ENCODE measurements around the gene OR52W1. TPM values are rescaled to one million over a fixed set of nuclear protein-coding genes. Genes with fewer than 3 reads are reported as not detected.

The OR52W1 gene
- total RNA-seq, 1 experiment from 2014 or later = not detected

DNA sequence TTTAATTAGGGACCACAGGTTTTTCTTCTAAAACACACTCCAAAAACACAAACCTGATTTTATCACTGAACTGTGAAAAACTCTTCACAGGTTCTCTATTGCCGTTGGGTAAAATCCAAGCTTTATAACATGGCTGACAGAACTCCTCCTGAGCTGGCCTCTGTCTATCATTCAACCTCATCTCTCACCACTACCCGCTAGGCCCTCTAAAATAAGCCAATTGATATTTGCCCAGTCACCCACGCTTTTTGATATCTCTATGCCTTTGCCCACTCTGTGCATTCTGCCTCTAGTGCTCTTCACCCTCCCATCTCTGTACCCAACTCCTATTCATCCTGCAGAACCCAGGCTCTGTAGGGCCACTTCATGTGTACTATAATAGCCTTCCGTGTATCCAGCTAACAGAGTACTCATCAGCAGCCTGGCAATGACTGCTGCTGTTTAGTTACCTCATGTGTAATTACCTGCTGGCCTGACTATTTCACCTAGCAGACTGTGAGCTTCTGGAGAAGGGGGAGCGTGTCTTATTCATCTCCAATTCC, 38.8 kb downstream of the OR52W1 start:
- H3K4me1 ChIP-seq (ENCODE audit: insufficient read depth, low read length, poor library complexity, severe bottlenecking) = no peaks in the 10 kb centered on the region
- no peaks in the 10 kb centered on the region for H3K27me3 ChIP-seq (replicated peaks; ENCODE audit: insufficient read depth, low read depth, low read length, poor library complexity)
- no peak overlapping the region for H3K27ac ChIP-seq (ENCODE audit: low read depth, low read length, poor library complexity, severe bottlenecking)
- no peak for TF ChIP-seq EZH2 (IDR thresholded peaks at IDR 0.05; ENCODE audit: borderline replicate concordance, low read depth, low read length, poor library complexity, severe bottlenecking)
- TF ChIP-seq, protein P1, sequence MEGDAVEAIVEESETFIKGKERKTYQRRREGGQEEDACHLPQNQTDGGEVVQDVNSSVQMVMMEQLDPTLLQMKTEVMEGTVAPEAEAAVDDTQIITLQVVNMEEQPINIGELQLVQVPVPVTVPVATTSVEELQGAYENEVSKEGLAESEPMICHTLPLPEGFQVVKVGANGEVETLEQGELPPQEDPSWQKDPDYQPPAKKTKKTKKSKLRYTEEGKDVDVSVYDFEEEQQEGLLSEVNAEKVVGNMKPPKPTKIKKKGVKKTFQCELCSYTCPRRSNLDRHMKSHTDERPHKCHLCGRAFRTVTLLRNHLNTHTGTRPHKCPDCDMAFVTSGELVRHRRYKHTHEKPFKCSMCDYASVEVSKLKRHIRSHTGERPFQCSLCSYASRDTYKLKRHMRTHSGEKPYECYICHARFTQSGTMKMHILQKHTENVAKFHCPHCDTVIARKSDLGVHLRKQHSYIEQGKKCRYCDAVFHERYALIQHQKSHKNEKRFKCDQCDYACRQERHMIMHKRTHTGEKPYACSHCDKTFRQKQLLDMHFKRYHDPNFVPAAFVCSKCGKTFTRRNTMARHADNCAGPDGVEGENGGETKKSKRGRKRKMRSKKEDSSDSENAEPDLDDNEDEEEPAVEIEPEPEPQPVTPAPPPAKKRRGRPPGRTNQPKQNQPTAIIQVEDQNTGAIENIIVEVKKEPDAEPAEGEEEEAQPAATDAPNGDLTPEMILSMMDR (conservative IDR thresholded peaks at IDR 0.05; ENCODE audit: low read depth, low read length) = no peak
- H3K9me3 ChIP-seq (ENCODE audit: low read depth, low read length, poor library complexity, severe bottlenecking) = no peaks in the 10 kb centered on the region
- no TSS peak for BruUV-seq (replicated peaks)
- DNase-seq (ENCODE audit: low spot score) = no peak
- no peaks in the 10 kb centered on the region for H3K36me3 ChIP-seq (ENCODE audit: insufficient read depth, low read length, poor library complexity, severe bottlenecking)
- ChIA-PET POLR2A (ENCODE audit: low non-redundant PET) (no interaction called here), CTCF (no interaction called here)
- no peak overlapping the region for H3K4me3 ChIP-seq (ENCODE audit: low read depth, low read length, poor library complexity, severe bottlenecking)
- intact Hi-C loops (cut with micrococcal nuclease; ENCODE audit: unreplicated experiment) = loop anchor here (10.0 kb wide), 1 partner anchor 227 kb away; no protein-coding TSS in a partner anchor

DNA sequence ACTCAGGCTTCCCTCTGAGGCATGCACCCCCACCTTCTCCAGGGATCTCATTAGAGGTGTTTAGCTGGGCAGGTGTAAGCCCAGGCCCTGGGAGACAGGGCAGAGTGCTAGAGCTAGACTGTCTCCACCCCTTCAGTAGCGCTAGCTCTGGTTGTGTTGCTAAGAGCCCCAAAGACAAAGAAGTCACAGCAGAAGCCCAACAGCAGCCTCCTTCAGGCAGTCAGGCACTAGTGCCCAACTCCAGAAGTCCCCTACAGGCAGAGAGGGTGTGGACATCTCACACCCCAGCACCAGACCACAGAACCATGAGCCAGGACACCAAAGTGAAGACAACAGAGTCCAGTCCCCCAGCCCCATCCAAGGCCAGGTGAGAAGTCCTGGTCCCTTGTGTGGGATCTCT, 39.9 kb downstream of the OR52W1 start, which contains the start of gene CNGA4:
TSS of gene CNGA4 (plus strand) at position 188 of the 400 bp plus-strand sequence. CDS start at position 306, 118 bp downstream.
- Histone ChIP-seq H3K27ac (ENCODE audit: low read depth, low read length, poor library complexity, severe bottlenecking) (no peak within 1 kb of the TSS), H3K9me3 (ENCODE audit: low read depth, low read length, poor library complexity, severe bottlenecking) (no peaks in the 10 kb centered on the region), H3K27me3 (replicated peaks; ENCODE audit: insufficient read depth, low read depth, low read length, poor library complexity) (no peaks in the 10 kb centered on the region), H3K36me3 (ENCODE audit: insufficient read depth, low read length, poor library complexity, severe bottlenecking) (no peaks in the 10 kb centered on the region), H3K4me3 (ENCODE audit: low read depth, low read length, poor library complexity, severe bottlenecking) (no peak within 1 kb of the TSS), H3K4me1 (ENCODE audit: insufficient read depth, low read length, poor library complexity, severe bottlenecking) (no peaks in the 10 kb centered on the region)
- intact Hi-C loops (cut with micrococcal nuclease; ENCODE audit: unreplicated experiment) = loop anchor here (10.0 kb wide), 1 partner anchor 226 kb away; no protein-coding TSS in a partner anchor
- TF ChIP-seq, protein P1 (conservative IDR thresholded peaks at IDR 0.05; ENCODE audit: low read depth, low read length) = no peak
- no peak for TF ChIP-seq EZH2 (IDR thresholded peaks at IDR 0.05; ENCODE audit: borderline replicate concordance, low read depth, low read length, poor library complexity, severe bottlenecking)
- DNase-seq (ENCODE audit: low spot score) = no peak
- ChIA-PET CTCF (no interaction called here), POLR2A (ENCODE audit: low non-redundant PET) (no interaction called here)
- no TSS peak for BruUV-seq (replicated peaks)

DNA sequence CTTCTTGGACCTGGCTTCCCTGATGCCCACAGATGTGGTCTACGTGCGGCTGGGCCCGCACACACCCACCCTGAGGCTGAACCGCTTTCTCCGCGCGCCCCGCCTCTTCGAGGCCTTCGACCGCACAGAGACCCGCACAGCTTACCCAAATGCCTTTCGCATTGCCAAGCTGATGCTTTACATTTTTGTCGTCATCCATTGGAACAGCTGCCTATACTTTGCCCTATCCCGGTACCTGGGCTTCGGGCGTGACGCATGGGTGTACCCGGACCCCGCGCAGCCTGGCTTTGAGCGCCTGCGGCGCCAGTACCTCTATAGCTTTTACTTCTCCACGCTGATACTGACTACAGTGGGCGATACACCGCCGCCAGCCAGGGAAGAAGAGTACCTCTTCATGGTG, 41.1 kb downstream of the OR52W1 start:
- intact Hi-C loops (cut with micrococcal nuclease; ENCODE audit: unreplicated experiment) = no loop called here
- Histone ChIP-seq H3K9me3 (ENCODE audit: low read depth, low read length, poor library complexity, severe bottlenecking) (no peaks in the 10 kb centered on the region), H3K27ac (ENCODE audit: low read depth, low read length, poor library complexity, severe bottlenecking) (no peak overlapping the region), H3K4me1 (ENCODE audit: insufficient read depth, low read length, poor library complexity, severe bottlenecking) (no peaks in the 10 kb centered on the region), H3K27me3 (replicated peaks; ENCODE audit: insufficient read depth, low read depth, low read length, poor library complexity) (no peaks in the 10 kb centered on the region), H3K4me3 (ENCODE audit: low read depth, low read length, poor library complexity, severe bottlenecking) (no peak overlapping the region), H3K36me3 (ENCODE audit: insufficient read depth, low read length, poor library complexity, severe bottlenecking) (no peaks in the 10 kb centered on the region)
- POLR2A ChIA-PET (ENCODE audit: low non-redundant PET) = no interaction called here
- DNase-seq (ENCODE audit: low spot score) = no peak
- CTCF ChIA-PET = no interaction called here
- no TSS peak for BruUV-seq (replicated peaks)
- TF ChIP-seq, protein P1 (conservative IDR thresholded peaks at IDR 0.05; ENCODE audit: low read depth, low read length) = no peak
- no peak for TF ChIP-seq EZH2 (IDR thresholded peaks at IDR 0.05; ENCODE audit: borderline replicate concordance, low read depth, low read length, poor library complexity, severe bottlenecking)

All from A673 (cell line).